Epithelial cell of proximal tubule (primary cell): ENCODE results near the gene GATAD2B. TPM values are rescaled to one million over a fixed set of nuclear protein-coding genes. Genes with fewer than 3 reads are reported as not detected.
"Not testable (repeated sequence)": the region's sequence is repeated elsewhere in the genome, so short reads cannot be mapped to it uniquely, and the experiment has no call there.

ENCODE experiments used
- DNase-seq: peaks from one replicate; pipeline ENCODE4 v3.0.0-alpha.2; 2011; ENCODE audit warnings: low read depth
- H3K4me3 ChIP-seq: 2 replicates; pipeline ENCODE4 v1.5.1; 2011; ENCODE audit warnings: low read depth, mild to moderate bottlenecking, low read length
- CTCF ChIP-seq: conservative IDR thresholded peaks from 2 replicates; pipeline ENCODE4 v1.5.1; 2012; ENCODE audit warnings: low read depth, mild to moderate bottlenecking, low read length
- total RNA-seq: library from RNA; depleted of rRNA; stranded (reverse); fragments of >200 nt; gene quantifications from 2 replicates; pipeline ENCODE4 v1.2.3, GENCODE V29; 2015

The GATAD2B gene
- total RNA-seq, 1 donor from 2014 or later = 6.8 TPM

- no peak overlapping the region for H3K4me3 ChIP-seq
- DNase-seq = no peak
- TF ChIP-seq CTCF = no peak
These were observed 131.7 kb downstream of the GATAD2B start for GRCh38 chr1:153790966-153791647.

GRCh38 chr1:153790313-153790965 lies 132.3 kb downstream of the GATAD2B start:
- no peak for DNase-seq
- TF ChIP-seq CTCF = no peak
- H3K4me3 ChIP-seq = no peak overlapping the region

- H3K4me3 ChIP-seq = no peak overlapping the region
- DNase-seq = no peak
These were observed 133.2 kb downstream of the GATAD2B start for GRCh38 chr1:153789478-153790034.

GRCh38 chr1:153786038-153786790 lies 136.6 kb downstream of the GATAD2B start:
- H3K4me3 ChIP-seq = no peak overlapping the region
- TF ChIP-seq CTCF = no peak

More at GRCh38 chr1:153789478-153790034, 133.2 kb downstream of the GATAD2B start:
- no peak for TF ChIP-seq CTCF

GRCh38 chr1:153783233-153784190 lies 139.3 kb downstream of the GATAD2B start:
- DNase-seq = no peak
- peak overlapping the region; percentile 75 for H3K4me3 ChIP-seq
- no peak for TF ChIP-seq CTCF

More at GRCh38 chr1:153786038-153786790, 136.6 kb downstream of the GATAD2B start:
- no peak for DNase-seq

GRCh38 chr1:153782648-153783047 lies 140.1 kb downstream of the GATAD2B start:
- DNase-seq = not testable (repeated sequence)
- peak overlapping the region; percentile 75 for H3K4me3 ChIP-seq
